CD4-positive, alpha-beta T cell treated with Interleukin-21 for 1 hour (primary cell): ENCODE measurements around the gene EFHC1.
A peak's percentile ranks its signal among the peaks of the same experiment; 100 is the strongest.
"Not testable (repeated sequence)": the region's sequence is repeated elsewhere in the genome, so short reads cannot be mapped to it uniquely, and the experiment has no call there.

Experiments used
- DNase-seq: peaks from one replicate; pipeline ENCODE4 v3.0.0-alpha.2; 2020

The EFHC1 gene

GRCh38 chr6:52461194-52461593 is 41.1 kb downstream of the EFHC1 start:
- DNase-seq, result not testable (repeated sequence)

DNA sequence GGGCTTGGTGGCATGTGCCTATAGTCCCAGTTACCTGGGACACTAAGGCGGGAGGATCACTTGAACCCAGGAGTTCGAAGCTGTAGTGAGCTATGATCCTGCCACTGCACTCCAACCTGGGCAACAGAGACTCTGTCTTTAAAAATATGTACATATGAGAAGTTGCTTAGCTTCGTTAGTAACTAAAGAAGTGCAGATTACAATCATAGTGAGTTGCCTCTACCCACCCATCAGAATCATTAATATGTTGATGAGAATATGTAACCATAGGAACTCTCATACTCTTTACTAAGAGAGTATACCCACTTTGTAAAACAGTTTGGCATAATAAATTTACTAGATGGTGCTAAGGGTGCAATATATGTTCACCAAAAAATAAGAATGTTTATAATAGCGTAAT is 54.0 kb downstream of the EFHC1 start:
- DNase-seq, result no peak

GRCh38 chr6:52475307-52475706 is 55.2 kb downstream of the EFHC1 start:
- no peak for DNase-seq

DNA sequence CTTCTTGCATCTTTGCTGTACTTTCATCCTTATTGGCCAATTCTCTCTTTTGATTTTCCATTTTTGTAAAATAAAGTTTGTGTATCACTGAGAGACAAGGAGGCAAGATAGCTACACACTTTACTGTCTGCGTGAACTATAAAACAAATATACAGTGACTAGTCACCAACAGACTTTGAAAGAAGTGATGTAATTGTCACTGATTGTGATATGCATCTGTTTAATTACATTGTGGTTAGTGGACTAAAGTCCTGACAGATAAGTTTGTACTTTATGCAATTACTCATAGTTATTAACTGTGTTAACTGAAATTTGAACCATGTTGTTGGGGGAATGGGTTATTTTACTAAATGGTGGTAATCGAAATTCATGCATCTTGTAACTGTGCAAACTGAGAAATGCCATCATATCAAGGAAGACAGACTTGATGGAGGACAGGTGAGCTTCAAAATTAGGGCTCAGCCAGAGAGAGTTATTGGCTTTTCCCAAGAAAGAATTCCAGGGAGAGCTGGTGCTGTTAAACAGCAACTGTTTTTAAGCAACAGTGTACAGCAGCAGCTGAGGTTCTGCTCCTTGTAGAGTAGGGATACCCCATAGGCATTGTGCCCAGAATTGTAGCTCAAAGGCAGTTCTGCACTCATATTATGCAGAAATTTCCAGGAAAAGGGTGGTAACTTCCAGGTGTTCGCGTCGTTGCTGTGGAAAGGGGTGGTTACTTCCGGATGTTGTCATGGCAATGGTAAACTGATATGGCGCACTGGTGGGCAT is 62.9 kb downstream of the EFHC1 start:
- no peak for DNase-seq

GRCh38 chr6:52483671-52484003 is 63.5 kb downstream of the EFHC1 start:
- no peak for DNase-seq

DNA sequence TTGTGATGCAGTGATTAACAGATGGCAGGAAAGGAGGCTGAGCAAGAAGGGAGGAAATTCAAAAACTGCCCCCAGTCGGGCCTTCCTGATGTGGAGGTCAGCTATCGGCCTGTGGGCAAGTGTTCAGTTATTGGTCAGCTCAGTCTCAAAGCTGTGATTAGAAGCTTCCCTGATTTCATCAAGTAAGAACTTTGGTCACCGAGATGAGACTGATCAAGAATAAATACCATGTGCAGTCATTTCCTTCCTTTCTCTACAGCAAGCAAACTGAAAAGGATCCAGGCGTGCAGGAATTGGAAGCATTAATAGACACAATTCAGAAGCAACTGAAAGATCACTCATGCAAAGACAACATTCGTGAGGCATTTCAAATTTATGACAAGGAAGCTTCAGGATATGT is 69.7 kb downstream of the EFHC1 start:
- no peak for DNase-seq

DNA sequence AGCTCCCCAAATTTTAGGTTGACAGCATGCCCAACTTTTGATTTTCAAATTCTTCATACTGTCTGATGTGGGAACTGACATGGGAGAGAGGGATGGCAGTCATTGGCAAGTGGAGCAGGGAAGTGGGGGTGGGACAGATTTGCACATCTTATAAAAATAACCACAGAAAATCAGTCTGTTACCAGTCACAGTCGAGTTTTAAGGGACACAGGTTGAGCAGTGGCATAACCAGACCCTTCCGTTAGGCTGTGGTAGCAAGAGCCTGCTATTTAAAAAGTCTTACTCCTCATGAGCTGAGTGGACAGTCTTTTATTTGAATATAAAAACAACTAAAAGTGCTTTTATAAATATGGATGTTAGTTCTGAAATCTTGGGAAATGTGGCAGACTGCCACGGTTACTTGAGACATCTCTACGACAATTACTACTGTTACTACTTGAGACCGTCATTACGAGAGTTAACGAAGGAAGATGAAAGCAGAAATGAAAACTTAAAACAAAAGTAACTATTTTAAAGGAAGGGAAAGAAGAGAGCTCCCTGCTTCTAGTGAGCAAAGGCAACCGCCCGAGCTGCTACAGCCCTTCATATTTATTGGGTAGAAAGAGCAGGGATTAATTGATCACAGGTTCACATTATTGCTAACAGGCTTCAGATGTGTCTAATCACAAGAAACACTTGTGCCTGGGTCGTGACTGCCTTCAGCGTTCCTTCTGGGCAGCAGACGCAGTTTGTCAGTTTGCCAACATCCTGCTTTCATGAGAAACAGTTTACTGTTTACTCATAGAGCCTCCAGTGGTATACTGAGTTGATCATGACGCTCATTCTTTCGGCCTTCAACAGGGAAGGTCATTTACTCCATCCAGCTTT is 71.3 kb downstream of the EFHC1 start:
- no peak for DNase-seq

GRCh38 chr6:52493669-52494068 is 73.5 kb downstream of the EFHC1 start:
- DNase-seq, result no peak

GRCh38 chr6:52494298-52495072 is 74.3 kb downstream of the EFHC1 start:
- DNase-seq, result no peak

GRCh38 chr6:52495922-52496321 is 75.8 kb downstream of the EFHC1 start:
- no peak for DNase-seq

DNA sequence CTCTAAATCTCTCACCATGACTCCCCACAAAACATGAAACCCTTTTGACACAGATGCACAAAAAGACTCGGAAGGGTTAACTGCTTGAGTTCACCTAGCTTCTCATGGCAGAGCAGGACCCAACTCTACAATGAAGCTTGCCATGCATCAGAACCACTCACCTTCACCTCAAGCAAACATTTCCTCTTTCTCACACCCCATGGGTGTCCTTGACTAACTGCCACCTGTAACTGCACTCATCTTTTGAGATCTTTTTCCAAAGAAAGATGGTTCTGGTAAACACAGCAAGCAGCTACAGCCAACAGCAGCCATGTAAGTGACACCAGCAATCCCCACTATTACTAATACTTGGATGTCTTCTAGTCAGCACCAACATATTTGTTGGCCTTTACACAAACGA is 76.5 kb downstream of the EFHC1 start:
- DNase-seq, result no peak

DNA sequence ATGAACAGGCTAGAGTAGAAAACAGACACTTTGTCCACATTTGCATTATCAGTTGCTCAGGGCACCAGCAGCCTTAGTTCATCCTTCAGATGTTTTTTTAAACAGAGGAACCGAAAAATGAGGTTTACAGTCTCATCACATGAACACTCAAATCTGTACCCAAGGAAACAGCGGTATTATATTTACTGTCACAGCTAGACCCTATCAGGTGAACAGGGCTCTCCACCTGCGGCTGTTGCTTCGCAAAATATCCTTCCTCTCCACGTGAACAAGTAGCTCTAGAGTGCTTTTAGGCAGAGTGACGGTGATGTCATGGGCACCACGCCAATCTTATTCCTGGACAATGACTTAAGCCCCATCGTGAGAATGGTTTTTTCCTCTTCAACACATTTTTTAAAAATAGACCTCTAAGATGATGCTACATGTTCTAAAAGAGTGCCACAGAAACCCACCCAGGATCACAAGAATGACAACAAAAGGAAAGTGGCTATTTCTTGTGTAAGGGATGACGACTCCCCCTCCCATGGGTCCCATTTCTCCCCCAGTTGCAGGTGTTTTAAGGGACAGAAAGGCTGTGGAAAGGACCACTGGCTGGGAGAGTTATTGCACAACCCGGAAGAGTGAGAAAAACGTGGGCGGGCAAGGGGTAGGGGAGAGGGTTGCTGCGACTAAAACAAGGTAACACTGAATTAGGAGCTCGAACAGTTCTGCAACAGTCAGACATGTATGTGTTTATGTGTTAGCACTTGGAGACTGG is 77.7 kb downstream of the EFHC1 start:
- no peak for DNase-seq

- DNase-seq, result no peak
These were observed 78.4 kb downstream of the EFHC1 start for GRCh38 chr6:52498538-52499017.

DNA sequence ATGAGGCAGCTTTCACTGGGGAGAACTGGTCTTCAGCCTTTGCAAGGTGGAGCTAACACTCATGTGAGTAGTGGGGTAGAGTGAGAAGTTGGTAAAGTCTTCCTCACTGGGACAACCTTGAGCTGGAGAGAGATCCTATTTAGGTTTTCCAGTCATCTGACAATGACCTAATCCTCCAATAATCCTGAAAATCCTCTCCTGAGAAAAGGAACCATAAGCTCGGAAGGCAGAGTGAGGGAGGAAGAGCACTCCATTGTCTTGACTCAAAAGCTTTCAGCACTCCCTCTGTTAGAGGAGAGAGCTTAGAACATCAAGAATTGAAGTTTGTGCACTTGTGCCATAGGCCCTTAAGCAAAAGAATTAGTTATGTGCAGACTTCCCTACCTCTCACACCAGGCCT is 78.9 kb downstream of the EFHC1 start:
- no peak for DNase-seq

GRCh38 chr6:52499681-52500236 is 79.6 kb downstream of the EFHC1 start:
- DNase-seq, result no peak

DNA sequence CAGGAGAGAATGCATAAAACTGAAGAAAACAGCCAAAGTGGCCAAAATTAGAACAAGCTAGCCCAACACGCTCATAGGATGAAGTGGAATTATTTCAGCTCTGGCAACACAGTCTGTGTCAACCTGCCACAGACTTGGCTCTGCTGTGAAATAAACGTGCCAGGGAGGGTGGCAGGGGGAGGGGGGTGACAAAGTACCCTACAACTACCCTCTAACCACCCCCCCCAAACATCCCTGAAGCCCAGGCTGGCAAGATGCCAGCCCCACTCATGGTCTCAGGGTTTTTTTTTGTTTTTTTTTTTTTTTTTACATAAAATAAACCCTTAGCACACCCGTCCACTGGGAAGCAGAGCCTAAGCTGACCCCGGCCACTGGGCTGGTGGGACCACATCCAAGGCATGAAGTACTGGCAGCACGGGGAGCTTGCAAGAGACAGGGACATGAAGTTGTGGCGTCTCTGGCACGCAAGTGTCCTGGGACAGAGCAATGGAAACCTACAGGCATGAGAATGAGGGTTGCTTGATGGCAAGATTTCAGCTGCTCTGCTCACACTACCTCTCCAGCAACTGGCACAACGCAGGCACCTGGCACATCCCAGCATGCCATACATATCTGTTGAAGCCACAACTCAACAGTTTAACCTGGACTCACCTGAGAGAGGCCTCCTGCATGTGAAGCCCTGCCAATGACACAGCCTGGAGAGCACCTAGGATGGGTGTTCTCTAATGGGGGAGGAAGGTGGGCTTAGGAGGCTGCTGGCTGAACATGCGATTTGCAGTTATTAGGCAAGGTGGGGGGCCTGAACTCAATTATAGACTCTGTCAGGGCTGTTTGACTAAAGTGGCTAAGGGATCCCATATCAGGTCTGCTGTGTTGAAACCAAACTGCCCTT is 80.3 kb downstream of the EFHC1 start:
- no peak for DNase-seq

DNA sequence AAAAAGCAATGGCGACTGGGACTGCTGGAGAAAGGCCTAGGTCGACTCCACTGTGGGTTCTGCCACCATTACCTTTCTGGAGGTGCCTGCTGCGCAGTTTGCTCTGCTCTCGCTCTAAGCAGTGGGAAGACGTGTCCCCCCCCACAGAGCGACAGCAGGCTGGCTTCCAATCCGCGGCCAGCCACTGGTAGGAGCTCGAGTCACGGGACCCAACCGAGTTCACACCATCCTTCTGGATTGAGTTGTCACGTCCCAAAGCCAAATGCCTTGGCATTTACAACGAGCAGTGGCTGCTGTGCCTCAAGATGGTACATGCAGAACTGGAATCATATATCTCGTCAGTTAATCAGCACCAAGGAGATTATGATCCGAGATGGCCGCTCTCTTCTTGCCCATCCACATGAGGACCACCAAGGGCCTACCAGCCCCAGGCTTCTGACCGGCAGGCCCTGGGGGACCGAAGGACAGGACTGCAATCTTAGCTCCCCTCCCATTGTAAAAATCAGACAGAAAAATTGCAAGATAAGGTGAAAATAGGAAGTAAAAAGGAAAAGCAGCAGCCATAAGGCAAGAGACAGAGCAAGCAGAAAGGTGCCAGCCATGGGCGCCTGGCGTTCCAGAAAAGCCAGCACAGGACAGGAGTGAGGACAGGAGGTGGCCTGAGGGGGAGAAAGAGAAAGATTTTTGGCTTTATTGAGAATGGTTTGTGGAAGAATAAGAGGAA is 82.3 kb downstream of the EFHC1 start:
- DNase-seq, result no peak

GRCh38 chr6:52503323-52503747 is 83.2 kb downstream of the EFHC1 start:
- DNase-seq, result no peak

DNA sequence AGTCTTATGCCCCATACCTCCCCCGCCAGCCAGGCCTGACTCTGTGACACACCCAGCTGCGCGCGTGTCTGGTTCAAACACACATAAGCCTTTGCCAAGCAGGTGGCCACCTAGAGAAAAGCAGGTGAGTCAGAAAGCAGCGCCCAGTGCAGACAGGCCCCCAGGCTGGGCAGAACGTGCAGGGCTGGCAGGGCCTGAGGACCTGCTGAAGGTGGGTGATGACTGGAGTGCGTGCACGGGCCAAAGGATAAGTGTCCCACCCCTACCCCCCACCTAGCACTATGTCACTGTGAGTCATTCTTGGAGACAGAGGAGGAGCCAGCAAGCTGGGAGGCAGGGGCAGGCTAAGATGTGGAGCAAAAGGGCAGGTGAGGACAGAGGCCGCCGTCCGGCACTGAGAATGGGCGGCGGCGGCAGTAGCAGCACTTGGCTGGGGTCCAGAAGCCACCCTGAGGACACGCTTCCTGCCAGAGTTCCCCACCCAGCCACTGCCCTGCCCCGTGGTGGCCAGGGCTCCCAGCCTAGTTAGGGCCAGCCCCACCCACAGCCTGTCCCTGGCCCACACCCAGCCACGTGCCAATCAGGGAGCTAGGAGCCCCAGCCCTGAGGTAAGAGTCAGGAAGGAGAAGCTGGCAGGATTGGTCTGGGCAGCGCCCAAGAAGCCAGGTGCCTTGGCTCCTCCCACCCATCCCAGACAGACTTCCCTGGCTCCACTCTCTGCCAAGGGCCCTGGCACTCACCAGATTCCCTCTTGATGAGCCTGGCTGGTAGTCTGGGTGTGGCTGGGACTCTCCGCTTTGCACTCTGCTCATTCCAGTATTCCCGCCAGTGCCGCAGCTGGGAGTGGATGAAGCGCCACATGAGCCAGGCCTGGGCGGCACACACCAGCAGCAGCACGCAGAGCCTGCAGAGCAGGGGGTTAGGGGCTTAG is 84.0 kb downstream of the EFHC1 start:
- peak; percentile 13 for DNase-seq
